PC-3 (cell line): ENCODE results near the gene SAMSN1. TPM values are rescaled to one million over a fixed set of nuclear protein-coding genes. Genes with fewer than 3 reads are reported as not detected.

Experiments
- ATAC-seq: fragments of 200-7000 bp; cut with Tn5 transposase; 2 replicates; pipeline ENCODE4 v1.9.1; 2020; ENCODE audit warnings: mild to moderate bottlenecking, moderate library complexity
- BruUV-seq: library from RNA; stranded (reverse); fragments of 400-500 nt; replicated peaks from 2 replicates; lab custom pipeline; 2021; lab: Mats Ljungman, UMichigan
- CTCF ChIA-PET: fragments of 300-600 bp; sonication (Branson Sonifier 250); formaldehyde crosslinking; loops from one replicate; lab custom pipeline; 2022; ENCODE audit warnings: antibody characterized with exemption; lab: Charles Lee
- POLR2A ChIA-PET: fragments of 300-600 bp; sonication (Branson Sonifier 250); formaldehyde crosslinking; loops from one replicate; lab custom pipeline; 2022; ENCODE audit warnings: antibody characterized with exemption; ENCODE audit not compliant: unreplicated experiment; lab: Charles Lee
- DNase-seq: peaks from one replicate; pipeline ENCODE4 v3.0.0-alpha.2; 2015
- H2AFZ ChIP-seq: fragments of 300-600 bp; sonication (generic); 2 replicates; pipeline ENCODE4 v1.6.0; 2016; ENCODE audit warnings: antibody characterized with exemption, low read length
- H3F3A ChIP-seq: fragments of 300-600 bp; sonication (generic); one replicate; pipeline ENCODE4 v1.6.0; 2017; ENCODE audit warnings: antibody characterized with exemption, low read length, control low read depth, mild to moderate bottlenecking; ENCODE audit not compliant: unreplicated experiment
- H3K27ac ChIP-seq: fragments of 300-600 bp; sonication (generic); 2 replicates; pipeline ENCODE4 v1.5.1; 2016; ENCODE audit warnings: mild to moderate bottlenecking, low read length
- H3K27me3 ChIP-seq: fragments of 300-600 bp; sonication (generic); 2 replicates; pipeline ENCODE4 v1.6.1; 2016; ENCODE audit warnings: low read length, mixed read lengths
- H3K36me3 ChIP-seq: fragments of 300-600 bp; sonication (generic); 2 replicates; pipeline ENCODE4 v1.6.1; 2016; ENCODE audit warnings: low read depth, mixed run types, low read length, mixed read lengths
- H3K4me1 ChIP-seq: fragments of 300-600 bp; sonication (generic); 2 replicates; pipeline ENCODE4 v1.5.1; 2016; ENCODE audit warnings: low read length; ENCODE audit not compliant: insufficient read depth
- H3K4me2 ChIP-seq: fragments of 300-600 bp; sonication (generic); 2 replicates; pipeline ENCODE4 v1.6.0; 2016; ENCODE audit warnings: low read length
- H3K4me3 ChIP-seq: fragments of 300-600 bp; sonication (generic); 2 replicates; pipeline ENCODE4 v1.5.1; 2016; ENCODE audit warnings: mild to moderate bottlenecking, low read length, mixed read lengths
- H3K79me2 ChIP-seq: fragments of 300-600 bp; sonication (generic); 2 replicates; pipeline ENCODE4 v1.6.1; 2017; ENCODE audit warnings: low read length, mixed read lengths
- H3K9ac ChIP-seq: fragments of 300-600 bp; sonication (generic); 2 replicates; pipeline ENCODE4 v1.6.0; 2016; ENCODE audit warnings: mild to moderate bottlenecking, low read length
- H3K9me2 ChIP-seq: fragments of 300-600 bp; sonication (generic); replicated peaks from 2 replicates; pipeline ENCODE4 v1.6.1; 2016; ENCODE audit warnings: mixed run types, low read length, mixed read lengths
- H3K9me3 ChIP-seq: fragments of 300-600 bp; sonication (generic); 2 replicates; pipeline ENCODE4 v1.6.1; 2016; ENCODE audit warnings: low read length, mixed read lengths
- H4K20me1 ChIP-seq: fragments of 300-600 bp; sonication (generic); 2 replicates; pipeline ENCODE4 v1.6.1; 2016; ENCODE audit warnings: low read length, mixed read lengths
- CTCF ChIP-seq: fragments of 300-600 bp; sonication (generic); conservative IDR thresholded peaks from 2 replicates; pipeline ENCODE4 v1.5.1; 2017; ENCODE audit warnings: antibody characterized with exemption, low read depth, mild to moderate bottlenecking, low read length
- EZH2 ChIP-seq: fragments of 300-600 bp; sonication (generic); IDR thresholded peaks from one replicate; pipeline ENCODE4 v1.6.1; 2017; ENCODE audit warnings: antibody characterized with exemption, mild to moderate bottlenecking, low read length; ENCODE audit not compliant: unreplicated experiment
- EZH2phosphoT487 ChIP-seq: fragments of 300-600 bp; sonication (generic); IDR thresholded peaks from 2 replicates; pipeline ENCODE4 v1.6.1; 2018; ENCODE audit warnings: mild to moderate bottlenecking, antibody characterized with exemption, low read length, borderline replicate concordance
- intact Hi-C: fragments of 100-400 bp; cut with micrococcal nuclease; formaldehyde crosslinking; loops from 2 replicates; pipeline ENCODE4 v1.9.0; 2023
- total RNA-seq: library from RNA; depleted of rRNA; stranded (reverse); fragments of >200 nt; gene quantifications from 2 replicates; pipeline ENCODE4 v1.2.3, GENCODE V29; 2014

SAMSN1 gene
- total RNA-seq, 1 experiment from 2014 or later: not detected

DNA sequence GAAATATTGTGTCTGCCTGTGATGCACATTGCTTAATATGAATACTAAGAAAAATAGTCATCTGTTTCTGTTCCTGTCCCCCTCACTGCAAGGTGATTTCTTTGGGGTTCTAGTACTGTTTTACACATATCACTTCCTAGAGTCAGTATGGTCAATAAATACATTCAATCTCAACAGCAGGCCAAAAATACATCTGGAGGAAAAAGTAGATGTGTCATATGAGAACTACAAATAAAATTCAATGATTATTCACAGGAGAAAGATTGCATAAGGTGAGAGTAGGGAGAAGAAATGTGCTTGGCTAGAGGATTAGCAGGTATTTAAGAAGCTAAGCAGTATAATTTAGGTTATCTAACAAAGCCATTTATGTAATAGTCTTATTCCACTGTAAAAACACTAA lies 45.3 kb upstream of the SAMSN1 start:
- DNase-seq: no peak
- POLR2A ChIA-PET: no interaction called here

GRCh38 chr21:14589855-14590563 lies 43.9 kb upstream of the SAMSN1 start:
- H3K4me2 ChIP-seq: no peak overlapping the region
- H2AFZ ChIP-seq: no peak overlapping the region
- no peaks in the 10 kb centered on the region for H3K9me3 ChIP-seq
- H3K4me3 ChIP-seq: no peak overlapping the region
- no peaks in the 10 kb centered on the region for H3K27me3 ChIP-seq
- TF ChIP-seq CTCF (no peak), EZH2 (no peak), EZH2phosphoT487 (no peak)
- no TSS peak for BruUV-seq
- no peaks in the 10 kb centered on the region for H3F3A ChIP-seq
- H3K4me1 ChIP-seq: no peaks in the 10 kb centered on the region
- no peak for DNase-seq
- ATAC-seq: no peak
- no peak overlapping the region for H3K9ac ChIP-seq
- no peaks in the 10 kb centered on the region for H4K20me1 ChIP-seq
- no peaks in the 10 kb centered on the region for H3K36me3 ChIP-seq
- POLR2A ChIA-PET: no interaction called here
- no peaks in the 10 kb centered on the region for H3K79me2 ChIP-seq
- H3K27ac ChIP-seq: no peak overlapping the region
- CTCF ChIA-PET: no interaction called here
- H3K9me2 ChIP-seq: no peaks in the 10 kb centered on the region
- intact Hi-C loops: loop anchor here (10.0 kb wide), 1 partner anchor 135 kb away; no protein-coding TSS in a partner anchor

More for the DNA sequence above, 45.3 kb upstream of the SAMSN1 start:
- intact Hi-C loops: no loop called here
- no peaks in the 10 kb centered on the region for H3K9me2 ChIP-seq
- no peaks in the 10 kb centered on the region for H3K9me3 ChIP-seq
- H3K79me2 ChIP-seq: no peaks in the 10 kb centered on the region
- CTCF ChIA-PET: interaction anchor here (0.8 kb wide), 1 partner anchor 147 kb away, joined by 4 read pairs; no protein-coding TSS in a partner anchor
- H3K4me1 ChIP-seq: no peaks in the 10 kb centered on the region
- ATAC-seq: no peak
- H2AFZ ChIP-seq: no peak overlapping the region
- H4K20me1 ChIP-seq: no peaks in the 10 kb centered on the region
- no peaks in the 10 kb centered on the region for H3K27me3 ChIP-seq
- H3K36me3 ChIP-seq: no peaks in the 10 kb centered on the region
- H3F3A ChIP-seq: no peaks in the 10 kb centered on the region
- no peak for TF ChIP-seq EZH2
- TF ChIP-seq CTCF: no peak
- TF ChIP-seq EZH2phosphoT487: no peak
- no TSS peak for BruUV-seq
- no peak overlapping the region for H3K4me2 ChIP-seq
- no peak overlapping the region for H3K4me3 ChIP-seq
- no peak overlapping the region for H3K9ac ChIP-seq
- no peak overlapping the region for H3K27ac ChIP-seq

GRCh38 chr21:14587266-14587665 lies 41.2 kb upstream of the SAMSN1 start:
- H3K36me3 ChIP-seq: no peaks in the 10 kb centered on the region
- H3K4me1 ChIP-seq: no peaks in the 10 kb centered on the region
- no peak overlapping the region for H3K4me3 ChIP-seq
- H3K9me2 ChIP-seq: no peaks in the 10 kb centered on the region
- H3K27ac ChIP-seq: no peak overlapping the region
- H2AFZ ChIP-seq: no peak overlapping the region
- H3K9ac ChIP-seq: no peak overlapping the region
- POLR2A ChIA-PET: no interaction called here
- H3K9me3 ChIP-seq: no peaks in the 10 kb centered on the region
- CTCF ChIA-PET: no interaction called here
- DNase-seq (no peak), ATAC-seq (no peak)
- no peak overlapping the region for H3K4me2 ChIP-seq
- H4K20me1 ChIP-seq: no peaks in the 10 kb centered on the region
- H3K27me3 ChIP-seq: peaks cover under 1% of the 10 kb centered on the region; the same call in 1 of the 2 replicates
- intact Hi-C loops: loop anchor here (10.0 kb wide), 1 partner anchor 132 kb away; no protein-coding TSS in a partner anchor
- TF ChIP-seq CTCF: no peak
- TF ChIP-seq EZH2: no peak
- TF ChIP-seq EZH2phosphoT487: no peak
- BruUV-seq: no TSS peak
- H3F3A ChIP-seq: no peaks in the 10 kb centered on the region
- no peaks in the 10 kb centered on the region for H3K79me2 ChIP-seq
